ENCODE measurements around the gene EGFR. TPM values are rescaled to one million over a fixed set of nuclear protein-coding genes. Genes with fewer than 3 reads are reported as not detected.

EGFR gene
- total and polyA plus RNA-seq, 12 donors: 7.0 to 111 (median 71.6) TPM

DNA sequence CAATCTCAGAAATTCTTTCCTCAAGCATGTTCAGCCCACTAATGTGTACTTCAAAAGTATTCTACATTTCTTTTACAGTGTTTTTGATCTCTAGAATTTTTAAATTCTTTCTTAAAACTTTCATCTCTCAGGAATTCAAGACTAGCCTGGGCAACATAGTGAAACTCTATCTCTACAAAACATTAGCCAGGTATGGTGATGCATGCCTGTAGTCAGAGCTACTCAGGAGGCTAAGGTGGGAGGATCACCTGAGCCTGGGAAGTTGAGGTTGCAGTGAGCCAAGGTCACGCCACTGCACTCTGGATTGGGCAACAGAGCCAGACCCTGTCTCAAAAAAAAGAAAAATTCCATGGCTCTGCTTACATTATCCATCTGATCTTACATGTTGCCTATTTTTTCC lies 5.0 kb upstream of the EGFR start:
- intact Hi-C loops (cut with DNase I): no loop called here
- Histone ChIP-seq H3K4me1 (replicated peaks in 1 of 2) (peaks cover 4 to 11% of the 10 kb centered on the region in 2 donors), H3K27ac (no peak overlapping the region), H3K9me3 (replicated peaks in 1 of 3) (no peaks in the 10 kb centered on the region), H3K27me3 (no peaks in the 10 kb centered on the region), H3K36me3 (replicated peaks in 1 of 2) (no peaks in the 10 kb centered on the region), H3K4me3 (no peak overlapping the region)
- 79 to 86% (median 85%) methylated on average over 1 of the region's 1 CpG for WGBS, 4 donors
- TF ChIP-seq, protein P1, sequence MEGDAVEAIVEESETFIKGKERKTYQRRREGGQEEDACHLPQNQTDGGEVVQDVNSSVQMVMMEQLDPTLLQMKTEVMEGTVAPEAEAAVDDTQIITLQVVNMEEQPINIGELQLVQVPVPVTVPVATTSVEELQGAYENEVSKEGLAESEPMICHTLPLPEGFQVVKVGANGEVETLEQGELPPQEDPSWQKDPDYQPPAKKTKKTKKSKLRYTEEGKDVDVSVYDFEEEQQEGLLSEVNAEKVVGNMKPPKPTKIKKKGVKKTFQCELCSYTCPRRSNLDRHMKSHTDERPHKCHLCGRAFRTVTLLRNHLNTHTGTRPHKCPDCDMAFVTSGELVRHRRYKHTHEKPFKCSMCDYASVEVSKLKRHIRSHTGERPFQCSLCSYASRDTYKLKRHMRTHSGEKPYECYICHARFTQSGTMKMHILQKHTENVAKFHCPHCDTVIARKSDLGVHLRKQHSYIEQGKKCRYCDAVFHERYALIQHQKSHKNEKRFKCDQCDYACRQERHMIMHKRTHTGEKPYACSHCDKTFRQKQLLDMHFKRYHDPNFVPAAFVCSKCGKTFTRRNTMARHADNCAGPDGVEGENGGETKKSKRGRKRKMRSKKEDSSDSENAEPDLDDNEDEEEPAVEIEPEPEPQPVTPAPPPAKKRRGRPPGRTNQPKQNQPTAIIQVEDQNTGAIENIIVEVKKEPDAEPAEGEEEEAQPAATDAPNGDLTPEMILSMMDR (IDR thresholded peaks at IDR 0.05): no peak
- TF ChIP-seq POLR2A (IDR thresholded peaks at IDR 0.05): no peak
- no peak for DNase-seq

DNA sequence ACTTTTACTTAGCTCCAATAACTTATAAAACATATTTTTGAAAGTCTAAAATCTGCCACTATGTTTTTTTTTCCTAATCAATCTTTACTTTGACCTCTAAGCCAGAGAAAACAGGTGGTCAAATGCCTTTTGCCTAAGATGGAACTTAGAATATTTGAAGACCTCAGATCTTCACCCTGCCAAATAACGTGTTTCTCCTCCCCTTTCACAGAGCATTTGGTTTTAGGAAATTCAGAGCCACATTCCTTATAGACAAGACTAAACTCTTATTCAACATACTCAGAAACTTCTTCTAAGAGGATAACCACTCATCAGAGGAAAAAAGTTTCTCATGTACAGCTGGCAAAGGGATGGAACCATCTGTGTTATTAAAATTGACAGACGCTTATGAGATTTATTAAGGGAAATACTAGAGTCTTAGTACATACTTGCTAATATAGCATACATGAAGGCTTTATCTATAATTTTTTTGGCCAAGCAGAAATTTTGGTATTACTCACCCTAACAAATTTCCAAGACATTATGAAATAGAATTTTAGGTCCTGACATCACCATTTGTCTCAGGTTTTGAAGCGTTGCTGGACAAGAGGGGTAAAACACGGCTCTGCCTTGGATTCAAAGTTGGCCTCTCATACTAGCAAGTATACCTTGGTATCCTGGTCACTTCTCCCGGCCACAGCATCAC lies 2.6 kb upstream of the EGFR start:
- Histone ChIP-seq H3K36me3 (replicated peaks in 1 of 2) (no peaks in the 10 kb centered on the region), H3K9me3 (replicated peaks in 1 of 3) (no peaks in the 10 kb centered on the region), H3K4me1 (replicated peaks in 1 of 2) (peaks cover 4 to 17% of the 10 kb centered on the region in 2 donors), H3K27me3 (no peaks in the 10 kb centered on the region), H3K4me3 (no peak overlapping the region), H3K27ac (no peak overlapping the region)
- WGBS, 4 donors: 81 to 90% (median 83%) methylated on average over 5 of the region's 5 CpGs
- TF ChIP-seq, protein P1 (IDR thresholded peaks at IDR 0.05): no peak
- TF ChIP-seq POLR2A (IDR thresholded peaks at IDR 0.05): no peak
- intact Hi-C loops (cut with DNase I): no loop called here
- DNase-seq: no peak

DNA sequence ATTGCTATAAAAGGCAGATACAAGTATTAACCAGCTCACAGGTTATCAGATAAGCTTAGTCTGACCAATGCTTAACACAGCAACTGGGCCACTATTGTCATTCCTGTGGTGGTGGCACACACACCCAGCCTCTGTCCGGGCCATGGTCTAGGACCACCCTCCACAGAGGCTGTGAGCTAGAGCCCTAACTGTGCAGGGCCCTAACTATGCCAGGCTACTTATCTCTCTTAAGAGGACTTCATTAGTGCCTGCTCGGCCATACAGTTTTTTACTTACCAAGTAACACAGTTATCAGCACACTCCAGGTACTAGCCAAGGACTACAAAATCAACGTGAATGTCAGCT lies 2.1 kb upstream of the EGFR start:
- intact Hi-C loops (cut with DNase I): no loop called here
- H3K9me3 ChIP-seq (replicated peaks in 1 of 3): no peaks in the 10 kb centered on the region
- no peak for DNase-seq
- no peak overlapping the region for H3K27ac ChIP-seq
- TF ChIP-seq POLR2A (IDR thresholded peaks at IDR 0.05): no peak
- no peak overlapping the region for H3K4me3 ChIP-seq
- no peaks in the 10 kb centered on the region for H3K36me3 ChIP-seq (replicated peaks in 1 of 2)
- H3K27me3 ChIP-seq: no peaks in the 10 kb centered on the region
- peaks cover 4 to 20% of the 10 kb centered on the region in 2 donors for H3K4me1 ChIP-seq (replicated peaks in 1 of 2)
- 81 to 87% (median 84%) methylated on average over 3 of the region's 3 CpGs for WGBS, 4 donors

DNA sequence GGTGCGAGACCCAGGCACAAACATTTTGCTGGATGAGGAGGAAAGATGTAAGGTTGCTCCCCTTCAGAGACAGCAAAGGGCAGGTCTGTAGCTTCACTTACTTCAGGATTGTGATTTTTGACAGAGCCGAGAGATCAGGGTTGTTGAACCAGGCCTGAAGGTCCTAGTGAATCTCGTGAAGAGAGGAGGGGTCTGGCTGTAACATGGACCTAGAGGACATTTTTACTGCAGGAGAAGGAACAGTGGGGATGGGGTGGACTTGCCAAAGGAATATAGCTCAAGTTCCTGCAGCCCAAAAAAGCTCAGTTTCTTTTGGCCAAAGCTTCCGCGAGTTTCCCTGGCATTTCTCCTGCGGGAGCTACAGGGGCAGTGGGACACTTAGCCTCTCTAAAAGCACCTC lies 976 bp upstream of the EGFR start:
- WGBS, 4 donors: 66 to 76% (median 70%) methylated on average over 5 to 6 of the region's 6 CpGs
- intact Hi-C loops (cut with DNase I): no loop called here

More for the DNA sequence above, 976 bp upstream of the EGFR start:
- no peak for DNase-seq
- Histone ChIP-seq H3K27me3 (no peaks in the 10 kb centered on the region), H3K4me3 (peak overlapping the region in 1 of 4 donors; percentile 99), H3K9me3 (replicated peaks in 1 of 3) (no peaks in the 10 kb centered on the region), H3K36me3 (replicated peaks in 1 of 2) (no peaks in the 10 kb centered on the region), H3K4me1 (replicated peaks in 1 of 2) (peaks cover 4 to 20% of the 10 kb centered on the region in 2 donors), H3K27ac (peak overlapping the region in 1 of 5 donors; percentile 89)
- no peak for TF ChIP-seq POLR2A (IDR thresholded peaks at IDR 0.05)
- TF ChIP-seq, protein P1 (IDR thresholded peaks at IDR 0.05): no peak

Measured in adrenal gland (tissue), 12 donors.